GM23338 (cell line): ENCODE data around the gene ZGLP1. TPM values are rescaled to one million over a fixed set of nuclear protein-coding genes. Genes with fewer than 3 reads are reported as not detected.

Experiments
- ATAC-seq: fragments of 200-7000 bp; cut with Tn5 transposase; 3 replicates; pipeline ENCODE4 v1.9.1; 2020
- DNase-seq: peaks from one replicate; pipeline ENCODE4 v3.0.0-alpha.2; 2015; ENCODE audit warnings: low spot score
- H2AFZ ChIP-seq: fragments of 200-600 bp; sonication (generic); 2 replicates; pipeline ENCODE4 v1.8.0; 2016; ENCODE audit warnings: antibody characterized with exemption, mild to moderate bottlenecking, moderate library complexity
- H3F3A ChIP-seq: fragments of 200-600 bp; sonication (generic); replicated peaks from 2 replicates; pipeline ENCODE4 v1.8.0; 2017; ENCODE audit warnings: antibody characterized with exemption, mixed run types, low read depth
- H3K27ac ChIP-seq: fragments of 200-600 bp; sonication (generic); 2 replicates; pipeline ENCODE4 v1.6.1; 2016; ENCODE audit warnings: low read depth
- H3K27me3 ChIP-seq: fragments of 200-600 bp; sonication (generic); 2 replicates; pipeline ENCODE4 v1.8.0; 2016; ENCODE audit warnings: mild to moderate bottlenecking, mixed run types, moderate library complexity; ENCODE audit not compliant: insufficient read depth
- H3K36me3 ChIP-seq: fragments of 200-600 bp; sonication (generic); 2 replicates; pipeline ENCODE4 v1.8.0; 2016; ENCODE audit warnings: mild to moderate bottlenecking; ENCODE audit not compliant: insufficient read depth
- H3K4me1 ChIP-seq: fragments of 200-600 bp; sonication (generic); 2 replicates; pipeline ENCODE4 v1.8.0; 2016; ENCODE audit warnings: mild to moderate bottlenecking, moderate library complexity; ENCODE audit not compliant: insufficient read depth
- H3K4me2 ChIP-seq: fragments of 200-600 bp; sonication (generic); 2 replicates; pipeline ENCODE4 v1.7.1; 2017; ENCODE audit warnings: mixed run types
- H3K4me3 ChIP-seq: fragments of 200-600 bp; sonication (generic); 2 replicates; pipeline ENCODE4 v1.6.1; 2016; ENCODE audit warnings: mixed run types
- H3K79me2 ChIP-seq: fragments of 200-600 bp; sonication (generic); replicated peaks from 2 replicates; pipeline ENCODE4 v1.8.0; 2017; ENCODE audit warnings: mild to moderate bottlenecking; ENCODE audit not compliant: insufficient read depth
- H3K9me2 ChIP-seq: fragments of 200-600 bp; sonication (generic); 2 replicates; pipeline ENCODE4 v1.8.0; 2017; ENCODE audit not compliant: insufficient read depth
- H4K20me1 ChIP-seq: fragments of 200-600 bp; sonication (generic); replicated peaks from 2 replicates; pipeline ENCODE4 v1.8.0; 2017; ENCODE audit warnings: mild to moderate bottlenecking; ENCODE audit not compliant: insufficient read depth
- H3K27ac Mint-ChIP-seq: 2 replicates; pipeline ENCODE4 v1.8.0; 2020; ENCODE audit warnings: inconsistent platforms, mild to moderate bottlenecking, moderate library complexity, mixed read lengths
- H3K27me3 Mint-ChIP-seq: 3 replicates; pipeline ENCODE4 v1.8.0; 2022; ENCODE audit warnings: low read depth, mild to moderate bottlenecking, moderate library complexity, mixed read lengths, inconsistent platforms; ENCODE audit not compliant: insufficient read depth, poor library complexity
- H3K36me3 Mint-ChIP-seq: 3 replicates; pipeline ENCODE4 v1.8.0; 2021; ENCODE audit warnings: low read depth, mild to moderate bottlenecking, inconsistent platforms, moderate library complexity, mixed read lengths
- H3K4me1 Mint-ChIP-seq: 3 replicates; pipeline ENCODE4 v1.8.0; 2020; ENCODE audit warnings: mild to moderate bottlenecking, inconsistent platforms, mixed read lengths
- H3K4me3 Mint-ChIP-seq: 3 replicates; pipeline ENCODE4 v1.8.0; 2021; ENCODE audit warnings: moderate library complexity, mild to moderate bottlenecking, inconsistent platforms, mixed read lengths
- H3K9me3 Mint-ChIP-seq: 3 replicates; pipeline ENCODE4 v1.8.0; 2020; ENCODE audit warnings: moderate library complexity, mild to moderate bottlenecking, inconsistent platforms, mixed read lengths
- CREB1 ChIP-seq: fragments of 250-450 bp; sonication (Bioruptor Pico); IDR thresholded peaks from 2 replicates; pipeline ENCODE4 v1.5.0; 2020; ENCODE audit warnings: low read depth, mild to moderate bottlenecking, moderate library complexity
- ETS1 ChIP-seq: IDR thresholded peaks from 2 replicates; pipeline ENCODE4 v1.6.1; 2016; ENCODE audit warnings: antibody characterized with exemption
- EZH2 ChIP-seq: fragments of 200-600 bp; sonication (generic); IDR thresholded peaks from one replicate; pipeline ENCODE4 v1.8.0; 2017; ENCODE audit warnings: antibody characterized with exemption, mild to moderate bottlenecking, low read depth; ENCODE audit not compliant: unreplicated experiment
- POLR2AphosphoS5 ChIP-seq: IDR thresholded peaks from 2 replicates; pipeline ENCODE4 v1.6.1; 2016; ENCODE audit warnings: antibody characterized with exemption, low read depth
- REST ChIP-seq: IDR thresholded peaks from one replicate; pipeline ENCODE4 v1.6.1; 2018; ENCODE audit warnings: antibody characterized with exemption; ENCODE audit not compliant: unreplicated experiment
- STAT1 ChIP-seq: IDR thresholded peaks from one replicate; pipeline ENCODE4 v1.6.1; 2016; ENCODE audit warnings: antibody characterized with exemption; ENCODE audit not compliant: unreplicated experiment
- ZNF331 ChIP-seq: fragments of 250-450 bp; sonication (Bioruptor Pico); IDR thresholded peaks from 2 replicates; pipeline ENCODE4 v1.5.0; 2020; ENCODE audit warnings: low read depth, mild to moderate bottlenecking, moderate library complexity
- ZNF462 ChIP-seq: fragments of 250-450 bp; sonication (Bioruptor Pico); IDR thresholded peaks from 2 replicates; pipeline ENCODE4 v1.5.0; 2020; ENCODE audit warnings: mild to moderate bottlenecking, moderate library complexity
- polyA plus RNA-seq: library from polyadenylated mRNA; unstranded; fragments of >200 nt; fragmentation: Nextera tagmentation; extraction: Ambion mirVana; gene quantifications from 2 replicates; pipeline ENCODE4 v1.2.1, GENCODE V29; 2016
- total RNA-seq: library from RNA; depleted of rRNA; stranded (reverse); fragments of >200 nt; shearing (Covaris generic); gene quantifications from 2 replicates; pipeline ENCODE4 v1.2.3, GENCODE V29; 2014

Gene ZGLP1
- total and polyA plus RNA-seq, 2 experiments from 2014 or later = 1.5 to 5.3 TPM

GRCh38 chr19:10289167-10289835, 20.3 kb downstream of the ZGLP1 start:
- peak overlapping the region; percentile 77 for H3K4me3 Mint-ChIP-seq
- Histone ChIP-seq H3K4me2 (peak overlapping the region; percentile 94), H3K27me3 (peaks cover 84% of the 10 kb centered on the region), H4K20me1 (no peaks in the 10 kb centered on the region; the same call in 1 of the 2 replicates), H3K4me1 (peaks cover 24% of the 10 kb centered on the region), H3K4me3 (peak overlapping the region; percentile 71), H3K36me3 (no peaks in the 10 kb centered on the region), H2AFZ (peak overlapping the region; percentile 98), H3K9me2 (no peaks in the 10 kb centered on the region), H3F3A (peaks cover 19% of the 10 kb centered on the region; the same call in 1 of the 2 replicates), H3K79me2 (no peaks in the 10 kb centered on the region), H3K27ac (no peak overlapping the region)
- H3K27ac Mint-ChIP-seq = peak overlapping the region; percentile 80; the same call in 1 of the 2 replicates
- H3K36me3 Mint-ChIP-seq = peaks cover 8% of the 10 kb centered on the region; the same call in 2 of the 3 replicates
- peaks cover 81% of the 10 kb centered on the region for H3K27me3 Mint-ChIP-seq
- peaks cover 31% of the 10 kb centered on the region for H3K4me1 Mint-ChIP-seq
- peaks cover 3% of the 10 kb centered on the region; the same call in 1 of the 3 replicates for H3K9me3 Mint-ChIP-seq
- peak; percentile 8 for ATAC-seq
- DNase-seq = peak; percentile 93
- TF ChIP-seq ETS1 (no peak), CREB1 (CRISPR knock-in tag) (peak; percentile 73)

GRCh38 chr19:10288662-10289166, 20.9 kb downstream of the ZGLP1 start:
- peaks cover 3% of the 10 kb centered on the region; the same call in 1 of the 3 replicates for H3K9me3 Mint-ChIP-seq
- peak; percentile 26 for ATAC-seq
- peaks cover 31% of the 10 kb centered on the region for H3K4me1 Mint-ChIP-seq
- peaks cover 8% of the 10 kb centered on the region; the same call in 2 of the 3 replicates for H3K36me3 Mint-ChIP-seq
- H3K27me3 Mint-ChIP-seq = peaks cover 75% of the 10 kb centered on the region
- Histone ChIP-seq H3K79me2 (no peaks in the 10 kb centered on the region), H3K36me3 (no peaks in the 10 kb centered on the region), H3F3A (peaks cover 19% of the 10 kb centered on the region; the same call in 1 of the 2 replicates), H2AFZ (peak overlapping the region; percentile 96), H3K4me1 (peaks cover 24% of the 10 kb centered on the region), H3K9me2 (no peaks in the 10 kb centered on the region), H3K4me2 (peak overlapping the region; percentile 94), H3K4me3 (peak overlapping the region; percentile 71), H4K20me1 (no peaks in the 10 kb centered on the region; the same call in 1 of the 2 replicates), H3K27me3 (peaks cover 78% of the 10 kb centered on the region), H3K27ac (no peak overlapping the region)
- H3K4me3 Mint-ChIP-seq = peak overlapping the region; percentile 77
- peak; percentile 83 for DNase-seq
- peak overlapping the region; percentile 80; the same call in 1 of the 2 replicates for H3K27ac Mint-ChIP-seq
- TF ChIP-seq STAT1 = no peak
- TF ChIP-seq CREB1 (CRISPR knock-in tag) = no peak
- TF ChIP-seq ZNF331 (CRISPR knock-in tag) = no peak
- peak; percentile 23; the same call in 1 of the 2 replicates for TF ChIP-seq POLR2AphosphoS5
- TF ChIP-seq ZNF462 (CRISPR knock-in tag) = no peak
- TF ChIP-seq REST = no peak
- no peak for TF ChIP-seq EZH2
